ENCODE results near the gene NMRK2. TPM values are rescaled to one million over a fixed set of nuclear protein-coding genes. Genes with fewer than 3 reads are reported as not detected.
A peak's percentile ranks its signal among the peaks of the same experiment; 100 is the strongest.

Gene NMRK2
- total and polyA plus RNA-seq, 2 of the 13 experiments (the other 11 are each of a cell fraction or from before 2014, with no cell fraction given), result not detected

GRCh38 chr19:3907626-3908265, 25.1 kb upstream of the NMRK2 start:
- H3K27me3 ChIP-seq (ENCODE audit: control insufficient read depth in 1 of 2, insufficient read depth in 2 of 2, low read length in 2 of 2), result peaks cover 2 to 24% of the 10 kb centered on the region in 2 experiments; a peak in 4 of 5 replicates
- FAIRE-seq (no peak), DNase-seq (ENCODE audit: low spot score) (no peak), ATAC-seq (peak; percentile 70)
- no peak overlapping the region for H3K27ac ChIP-seq (ENCODE audit: extremely low read length, insufficient read depth, low read length)
- CTCF ChIA-PET (ENCODE audit: low intra/inter-chr PET ratio, low total read pairs), result no interaction called here
- no peak overlapping the region for H3K9ac ChIP-seq (ENCODE audit: insufficient read depth, low read depth, low read length)
- no peaks in the 10 kb centered on the region for H3K4me1 ChIP-seq (ENCODE audit: insufficient read depth, low read length)
- WGBS (ENCODE audit: low lambda C conversion rate), result 28% methylated on average over 21 of the region's 50 CpGs
- H3K4me3 ChIP-seq (replicated peaks in 1 of 3; ENCODE audit: insufficient read depth in 1 of 3, low read depth in 2 of 3, low read length in 3 of 3), result no peak overlapping the region
- POLR2A ChIA-PET, result no interaction called here
- no peak overlapping the region for H3K4me2 ChIP-seq (ENCODE audit: low read depth, low read length)
- intact Hi-C loops (cut with micrococcal nuclease; ENCODE audit: unreplicated experiment) (no loop called here), in situ Hi-C loops (cut with HindIII; ENCODE audit: extremely low pct_ligation_motif_present, low pct_unique_long_range_greater_than_20kb) (no loop called here)
- H3K9me3 ChIP-seq (ENCODE audit: low read length), result peaks cover 4% of the 10 kb centered on the region; the same call in 1 of the 2 replicates
- H3K36me3 ChIP-seq (replicated peaks in 1 of 2; ENCODE audit: control insufficient read depth in 1 of 2, insufficient read depth in 2 of 2, low read length in 2 of 2), result no peaks in the 10 kb centered on the region
- no peaks in the 10 kb centered on the region for H4K20me1 ChIP-seq (ENCODE audit: insufficient read depth, low read length)
- H2AFZ ChIP-seq (ENCODE audit: low read length), result no peak overlapping the region
- BruUV-seq (replicated peaks), result no TSS peak
- no peaks in the 10 kb centered on the region for H3K79me2 ChIP-seq (ENCODE audit: insufficient read depth, low read length)
- no peak for TF ChIP-seq HNF4G (IDR thresholded peaks at IDR 0.05; ENCODE audit: borderline replicate concordance, low read depth, low read length)
- TF ChIP-seq HNF4G (CRISPR knock-in tag; IDR thresholded peaks at IDR 0.05; ENCODE audit: borderline replicate concordance, low read depth), result no peak
- no peak for TF ChIP-seq FIP1L1 (IDR thresholded peaks at IDR 0.05; ENCODE audit: borderline replicate concordance, insufficient read depth, low read depth, low read length)
- TF ChIP-seq TBL1XR1 (IDR thresholded peaks at IDR 0.05; ENCODE audit: borderline replicate concordance, low read length, partially characterized antibody), result no peak
- TF ChIP-seq RFX5 (IDR thresholded peaks at IDR 0.05; ENCODE audit: low read depth, low read length), result no peak
- no peak for TF ChIP-seq ZNF382 (CRISPR knock-in tag; IDR thresholded peaks at IDR 0.05; ENCODE audit: borderline replicate concordance)
- TF ChIP-seq, protein P1, sequence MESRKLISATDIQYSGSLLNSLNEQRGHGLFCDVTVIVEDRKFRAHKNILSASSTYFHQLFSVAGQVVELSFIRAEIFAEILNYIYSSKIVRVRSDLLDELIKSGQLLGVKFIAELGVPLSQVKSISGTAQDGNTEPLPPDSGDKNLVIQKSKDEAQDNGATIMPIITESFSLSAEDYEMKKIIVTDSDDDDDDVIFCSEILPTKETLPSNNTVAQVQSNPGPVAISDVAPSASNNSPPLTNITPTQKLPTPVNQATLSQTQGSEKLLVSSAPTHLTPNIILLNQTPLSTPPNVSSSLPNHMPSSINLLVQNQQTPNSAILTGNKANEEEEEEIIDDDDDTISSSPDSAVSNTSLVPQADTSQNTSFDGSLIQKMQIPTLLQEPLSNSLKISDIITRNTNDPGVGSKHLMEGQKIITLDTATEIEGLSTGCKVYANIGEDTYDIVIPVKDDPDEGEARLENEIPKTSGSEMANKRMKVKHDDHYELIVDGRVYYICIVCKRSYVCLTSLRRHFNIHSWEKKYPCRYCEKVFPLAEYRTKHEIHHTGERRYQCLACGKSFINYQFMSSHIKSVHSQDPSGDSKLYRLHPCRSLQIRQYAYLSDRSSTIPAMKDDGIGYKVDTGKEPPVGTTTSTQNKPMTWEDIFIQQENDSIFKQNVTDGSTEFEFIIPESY (CRISPR knock-in tag; IDR thresholded peaks at IDR 0.05), result 0 out of 2 replicates have a peak, but pooled peaks have one; percentile 10
- no peak for TF ChIP-seq ZNF282 (IDR thresholded peaks at IDR 0.05; ENCODE audit: partially characterized antibody)
- TF ChIP-seq, protein P2, sequence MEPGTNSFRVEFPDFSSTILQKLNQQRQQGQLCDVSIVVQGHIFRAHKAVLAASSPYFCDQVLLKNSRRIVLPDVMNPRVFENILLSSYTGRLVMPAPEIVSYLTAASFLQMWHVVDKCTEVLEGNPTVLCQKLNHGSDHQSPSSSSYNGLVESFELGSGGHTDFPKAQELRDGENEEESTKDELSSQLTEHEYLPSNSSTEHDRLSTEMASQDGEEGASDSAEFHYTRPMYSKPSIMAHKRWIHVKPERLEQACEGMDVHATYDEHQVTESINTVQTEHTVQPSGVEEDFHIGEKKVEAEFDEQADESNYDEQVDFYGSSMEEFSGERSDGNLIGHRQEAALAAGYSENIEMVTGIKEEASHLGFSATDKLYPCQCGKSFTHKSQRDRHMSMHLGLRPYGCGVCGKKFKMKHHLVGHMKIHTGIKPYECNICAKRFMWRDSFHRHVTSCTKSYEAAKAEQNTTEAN (CRISPR knock-in tag; conservative IDR thresholded peaks at IDR 0.05), result no peak
- no peak for TF ChIP-seq ZBTB3 (CRISPR knock-in tag; IDR thresholded peaks at IDR 0.05; ENCODE audit: borderline replicate concordance, low read depth)
- TF ChIP-seq ZNF318 (CRISPR knock-in tag; IDR thresholded peaks at IDR 0.05), result no peak
- no peak for TF ChIP-seq DMAP1 (CRISPR knock-in tag; IDR thresholded peaks at IDR 0.05)
